GM12801 (cell line): Measurements from ENCODE around the gene NPFF.

Experiments used
- TF ChIP-seq, protein P1 (sequence below): IDR thresholded peaks from one replicate; pipeline ENCODE4 v1.5.1; 2011; ENCODE audit warnings: control low read depth; ENCODE audit not compliant: insufficient read length; ENCODE audit errors: extremely low read depth

NPFF gene

DNA sequence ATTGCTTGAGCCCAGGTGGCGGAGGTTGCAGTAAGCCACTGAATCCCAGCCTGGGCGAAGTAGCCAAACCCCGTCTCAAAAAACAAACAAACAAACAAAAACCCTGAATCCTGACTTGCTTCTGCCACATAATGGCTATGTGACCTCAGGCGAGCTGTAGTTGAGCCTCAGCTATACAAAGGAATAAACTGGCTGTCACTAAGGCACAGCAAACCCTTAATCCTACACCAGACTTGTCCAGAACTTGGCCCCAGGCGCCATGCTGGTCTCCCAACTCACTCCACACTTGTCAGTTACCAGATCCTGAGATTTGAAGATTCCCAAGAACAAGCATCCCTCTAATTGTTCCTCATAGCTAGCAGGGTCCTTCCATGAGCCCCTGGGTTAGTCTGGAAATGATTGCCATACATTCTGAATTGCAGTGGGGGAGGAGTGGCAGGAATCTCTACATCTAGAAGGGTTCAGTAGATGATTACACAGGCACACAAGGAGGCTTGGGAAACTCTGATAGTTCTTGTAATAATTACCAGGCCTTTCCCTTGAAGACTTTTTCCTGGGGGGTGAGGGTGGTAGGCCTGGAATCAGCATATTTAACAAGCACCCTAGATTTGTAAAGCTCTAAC, 17.9 kb downstream of the NPFF start:
- TF ChIP-seq, protein P1, sequence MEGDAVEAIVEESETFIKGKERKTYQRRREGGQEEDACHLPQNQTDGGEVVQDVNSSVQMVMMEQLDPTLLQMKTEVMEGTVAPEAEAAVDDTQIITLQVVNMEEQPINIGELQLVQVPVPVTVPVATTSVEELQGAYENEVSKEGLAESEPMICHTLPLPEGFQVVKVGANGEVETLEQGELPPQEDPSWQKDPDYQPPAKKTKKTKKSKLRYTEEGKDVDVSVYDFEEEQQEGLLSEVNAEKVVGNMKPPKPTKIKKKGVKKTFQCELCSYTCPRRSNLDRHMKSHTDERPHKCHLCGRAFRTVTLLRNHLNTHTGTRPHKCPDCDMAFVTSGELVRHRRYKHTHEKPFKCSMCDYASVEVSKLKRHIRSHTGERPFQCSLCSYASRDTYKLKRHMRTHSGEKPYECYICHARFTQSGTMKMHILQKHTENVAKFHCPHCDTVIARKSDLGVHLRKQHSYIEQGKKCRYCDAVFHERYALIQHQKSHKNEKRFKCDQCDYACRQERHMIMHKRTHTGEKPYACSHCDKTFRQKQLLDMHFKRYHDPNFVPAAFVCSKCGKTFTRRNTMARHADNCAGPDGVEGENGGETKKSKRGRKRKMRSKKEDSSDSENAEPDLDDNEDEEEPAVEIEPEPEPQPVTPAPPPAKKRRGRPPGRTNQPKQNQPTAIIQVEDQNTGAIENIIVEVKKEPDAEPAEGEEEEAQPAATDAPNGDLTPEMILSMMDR: no peak

DNA sequence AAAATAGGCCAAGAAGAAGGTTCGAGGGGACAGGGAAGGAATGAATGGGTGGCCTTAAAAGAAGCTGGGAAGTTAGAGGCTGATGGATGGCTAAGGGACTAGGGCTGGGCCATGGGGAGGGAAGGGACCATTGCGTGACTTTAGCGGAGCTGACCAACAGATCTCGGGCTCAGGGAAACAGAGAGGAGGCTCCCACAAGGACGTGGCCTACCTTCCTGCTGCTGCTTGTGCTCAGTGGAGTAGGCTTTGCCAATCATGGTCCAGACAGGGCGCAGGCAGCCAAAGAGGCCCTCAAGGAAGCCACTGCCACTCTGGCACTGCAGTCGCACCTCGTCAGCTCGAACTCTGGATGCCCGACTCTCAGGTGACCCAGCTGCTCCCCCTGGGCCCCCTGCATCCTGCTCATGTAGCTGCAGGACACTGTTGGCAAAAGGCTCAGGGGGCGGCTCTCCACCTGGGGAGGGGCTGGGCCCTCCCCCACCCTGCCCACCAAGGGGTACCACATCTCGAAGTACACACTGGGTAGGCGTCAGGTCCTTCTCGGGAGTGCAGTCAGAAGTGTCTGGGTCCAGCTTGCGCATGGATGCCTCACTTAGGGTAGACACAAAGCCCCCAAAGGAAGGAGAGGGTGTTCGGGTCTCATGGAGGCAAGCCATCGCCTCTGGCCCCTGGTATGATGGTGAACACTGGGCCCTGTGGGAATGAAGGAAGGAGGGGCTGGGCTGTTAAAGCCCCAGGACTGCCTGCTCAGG, 20.4 kb downstream of the NPFF start:
- TF ChIP-seq, protein P1: no peak

GRCh38 chr12:53485955-53486735, 21.1 kb downstream of the NPFF start:
- TF ChIP-seq, protein P1: no peak

DNA sequence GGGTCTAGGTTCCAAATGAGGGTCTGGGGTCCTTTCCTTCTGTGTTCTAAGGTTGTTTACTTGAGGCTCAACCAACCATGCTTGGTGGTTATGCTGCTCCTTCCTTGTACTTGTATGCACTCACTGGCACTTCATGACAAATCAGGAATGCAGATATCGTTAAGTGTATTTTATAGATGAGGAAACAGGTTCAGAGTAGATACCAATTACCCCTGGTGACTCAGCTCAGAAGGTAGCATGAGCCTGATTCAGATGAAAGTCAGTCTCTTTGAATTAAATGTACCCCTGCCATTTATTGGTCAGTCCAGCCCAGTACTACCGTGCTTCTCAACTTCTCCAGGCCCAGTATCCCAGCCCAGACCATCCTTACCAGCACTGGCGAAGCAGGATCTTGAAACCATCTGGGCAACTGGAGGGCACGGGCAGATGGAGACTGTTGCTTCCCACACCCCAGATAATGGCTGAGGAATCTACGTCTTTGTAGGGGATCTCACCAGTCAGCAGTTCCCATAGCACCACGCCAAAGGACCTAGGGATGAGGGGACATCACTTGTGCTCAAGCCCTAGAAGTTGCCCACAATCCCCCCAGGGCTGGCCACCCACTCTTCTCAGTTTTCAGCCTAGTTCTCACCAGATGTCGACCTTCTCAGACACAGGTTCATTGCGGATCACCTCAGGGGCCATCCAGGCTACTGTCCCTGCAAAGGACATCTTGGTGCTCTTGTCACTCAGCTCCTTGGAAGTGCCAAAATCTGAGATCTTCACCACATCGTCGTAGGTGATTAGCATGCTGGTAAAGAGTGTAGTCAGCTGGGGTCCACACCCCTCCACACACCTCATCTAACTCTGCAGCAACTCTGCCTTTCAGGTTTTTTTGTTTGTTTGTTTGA, 22.4 kb downstream of the NPFF start:
- TF ChIP-seq, protein P1: no peak

DNA sequence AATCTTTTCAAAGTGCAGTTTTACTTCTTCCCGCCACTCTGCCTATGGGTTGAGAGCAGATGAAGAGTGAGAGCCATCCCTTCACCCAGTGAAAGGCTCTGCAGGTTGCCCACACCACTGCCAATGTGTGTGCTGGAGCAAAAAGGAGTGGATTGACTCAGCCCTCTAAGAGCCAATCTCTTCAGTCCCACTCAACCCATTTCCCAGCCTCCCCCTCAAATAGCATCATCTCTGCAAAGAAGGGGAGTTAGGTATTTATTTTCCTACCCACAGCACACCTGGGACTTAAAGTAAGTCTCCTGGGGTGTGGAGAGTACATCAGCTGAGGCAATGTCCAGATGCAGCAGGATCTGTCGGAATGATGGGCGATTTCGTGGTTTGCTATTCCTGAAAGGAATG, 23.3 kb downstream of the NPFF start:
- TF ChIP-seq, protein P1: no peak

DNA sequence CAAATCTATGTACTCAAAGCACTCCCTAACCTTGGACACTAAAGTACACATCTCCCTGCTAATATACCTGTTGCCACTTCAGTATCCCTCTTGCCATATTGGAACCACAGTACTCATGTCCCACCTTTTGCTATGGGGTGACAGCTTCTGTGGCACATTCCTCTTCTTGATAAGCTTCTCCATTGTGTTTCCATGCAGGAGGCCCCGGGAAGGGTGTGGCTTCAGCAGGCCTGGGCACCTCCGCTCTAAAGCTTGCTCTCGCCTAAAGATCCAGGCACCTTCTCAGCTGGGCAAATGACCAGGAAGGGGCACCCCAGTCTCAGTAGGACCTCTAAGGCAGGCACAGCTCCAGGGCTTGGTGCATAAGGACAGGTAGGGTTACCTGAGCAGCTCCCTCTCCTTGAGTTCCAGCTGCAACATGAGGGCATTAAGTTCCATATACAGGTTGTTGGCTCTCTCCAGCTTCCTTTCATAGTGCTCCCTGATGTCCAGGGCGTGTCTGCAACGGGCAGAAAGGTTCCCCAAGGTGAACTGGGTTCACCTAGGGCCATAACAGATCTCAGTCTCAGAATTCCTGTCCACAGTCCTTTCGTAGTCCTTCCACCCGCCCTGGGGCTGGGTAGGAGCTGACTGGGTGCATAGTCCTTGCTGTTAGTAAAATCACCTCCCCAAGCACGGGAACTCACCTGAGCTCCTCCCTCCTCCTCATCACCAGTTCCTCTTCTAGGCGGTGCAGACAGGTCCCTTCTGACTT, 23.9 kb downstream of the NPFF start:
- TF ChIP-seq, protein P1: no peak
